AG10803 (cell line): Measurements from ENCODE around the gene TNS3.

Source experiments
- DNase-seq: peaks from one replicate; pipeline ENCODE4 v3.0.0; 2010; ENCODE audit warnings: low read depth
- H3K4me3 ChIP-seq: 2 replicates; pipeline ENCODE4 v1.5.1; 2011; ENCODE audit warnings: mild to moderate bottlenecking, low read length, control low read depth
- TF ChIP-seq, protein P1 (sequence below): conservative IDR thresholded peaks from 2 replicates; pipeline ENCODE4 v1.5.1; 2011; ENCODE audit warnings: mild to moderate bottlenecking, low read length, control low read depth, inconsistent platforms

The TNS3 gene

DNA sequence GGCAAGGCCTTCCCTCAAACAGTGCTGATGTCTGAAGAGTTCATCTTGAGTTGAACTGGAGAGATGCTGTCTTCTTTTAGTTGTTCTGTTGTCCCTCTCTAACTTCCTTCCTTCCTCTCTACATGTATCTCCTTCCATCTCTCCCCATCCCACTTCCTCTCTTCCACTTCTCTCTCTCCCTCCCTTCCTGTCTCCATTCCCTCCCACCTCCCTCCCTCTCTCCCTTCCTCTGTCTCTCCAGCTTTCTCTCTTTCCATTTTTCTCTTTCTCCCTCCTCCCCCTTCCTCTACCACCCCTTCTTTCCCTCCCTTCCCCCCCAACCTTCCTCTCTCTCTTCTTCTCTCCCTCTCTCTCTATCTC, 40.7 kb upstream of the TNS3 start:
- no peak overlapping the region for H3K4me3 ChIP-seq
- TF ChIP-seq, protein P1, sequence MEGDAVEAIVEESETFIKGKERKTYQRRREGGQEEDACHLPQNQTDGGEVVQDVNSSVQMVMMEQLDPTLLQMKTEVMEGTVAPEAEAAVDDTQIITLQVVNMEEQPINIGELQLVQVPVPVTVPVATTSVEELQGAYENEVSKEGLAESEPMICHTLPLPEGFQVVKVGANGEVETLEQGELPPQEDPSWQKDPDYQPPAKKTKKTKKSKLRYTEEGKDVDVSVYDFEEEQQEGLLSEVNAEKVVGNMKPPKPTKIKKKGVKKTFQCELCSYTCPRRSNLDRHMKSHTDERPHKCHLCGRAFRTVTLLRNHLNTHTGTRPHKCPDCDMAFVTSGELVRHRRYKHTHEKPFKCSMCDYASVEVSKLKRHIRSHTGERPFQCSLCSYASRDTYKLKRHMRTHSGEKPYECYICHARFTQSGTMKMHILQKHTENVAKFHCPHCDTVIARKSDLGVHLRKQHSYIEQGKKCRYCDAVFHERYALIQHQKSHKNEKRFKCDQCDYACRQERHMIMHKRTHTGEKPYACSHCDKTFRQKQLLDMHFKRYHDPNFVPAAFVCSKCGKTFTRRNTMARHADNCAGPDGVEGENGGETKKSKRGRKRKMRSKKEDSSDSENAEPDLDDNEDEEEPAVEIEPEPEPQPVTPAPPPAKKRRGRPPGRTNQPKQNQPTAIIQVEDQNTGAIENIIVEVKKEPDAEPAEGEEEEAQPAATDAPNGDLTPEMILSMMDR = no peak
- no peak for DNase-seq

DNA sequence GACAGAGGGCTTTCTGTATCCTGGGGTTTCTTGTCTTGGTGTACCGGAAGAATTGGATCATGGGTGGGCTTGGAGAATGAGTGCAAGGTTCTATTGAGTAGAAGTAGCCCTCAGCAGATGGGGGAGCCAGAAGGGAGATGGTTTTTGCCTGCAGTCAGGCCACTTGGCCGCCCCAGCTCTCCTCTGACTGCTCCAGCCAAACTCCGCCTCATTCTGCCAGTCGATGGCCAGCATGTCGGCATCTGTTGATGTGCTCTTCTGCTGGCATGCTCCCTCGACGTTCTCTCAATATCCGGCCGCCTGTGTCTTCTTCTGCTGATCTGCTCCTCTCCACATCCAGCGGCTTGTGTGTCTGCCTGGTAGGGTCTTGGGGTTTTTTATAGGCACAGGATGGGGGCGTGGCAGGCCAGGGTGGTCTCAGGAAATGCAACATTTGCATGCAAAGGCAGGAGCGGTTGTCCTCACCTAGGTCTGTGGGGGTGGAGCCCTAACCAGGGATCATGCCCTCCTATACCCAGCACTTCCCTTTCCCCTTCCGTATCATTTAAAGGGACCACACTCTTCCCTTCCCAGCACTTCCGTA, 40.2 kb upstream of the TNS3 start:
- DNase-seq = peak; percentile 31
- TF ChIP-seq, protein P1 = no peak
- no peak overlapping the region for H3K4me3 ChIP-seq

DNA sequence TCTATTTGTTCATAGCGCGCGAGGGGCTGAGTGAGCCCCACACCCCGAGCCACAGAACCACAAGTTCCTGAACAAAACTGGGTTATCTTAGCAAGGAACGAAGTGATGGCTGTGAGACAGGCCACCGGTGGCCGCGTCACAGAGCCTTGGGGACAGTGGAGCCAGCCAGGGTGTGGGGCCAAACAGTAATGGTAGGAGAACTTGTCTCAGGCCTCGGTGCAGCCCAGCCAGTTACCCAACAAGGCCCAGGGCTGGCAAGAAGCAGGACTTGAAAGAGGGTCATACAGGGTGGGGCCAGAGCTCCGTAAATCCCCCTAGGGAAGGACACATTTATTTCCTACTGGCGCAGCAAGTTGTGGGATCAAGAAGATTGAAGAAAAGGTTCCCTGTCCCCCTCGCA, 39.4 kb upstream of the TNS3 start:
- DNase-seq = no peak
- TF ChIP-seq, protein P1 = no peak
- no peak overlapping the region for H3K4me3 ChIP-seq

DNA sequence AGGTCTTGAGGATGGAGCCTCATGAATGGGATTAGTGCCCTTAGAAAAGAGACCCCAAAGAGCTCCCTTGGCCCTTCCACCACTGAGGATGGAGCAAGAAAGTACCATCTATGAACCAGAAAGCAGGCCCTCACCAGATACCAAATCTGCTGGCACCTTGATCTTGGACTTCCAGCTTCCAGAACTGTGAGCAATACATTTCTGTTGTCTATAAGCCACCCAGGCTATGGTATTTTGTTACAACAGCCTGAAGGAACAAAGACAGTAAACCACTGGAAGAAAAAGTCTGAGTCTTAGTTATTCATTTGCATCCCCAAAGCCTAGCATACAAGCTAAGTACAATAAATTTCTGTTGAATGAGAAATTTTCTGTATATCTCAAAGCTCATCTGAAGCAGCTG, 37.9 kb upstream of the TNS3 start:
- no peak overlapping the region for H3K4me3 ChIP-seq
- TF ChIP-seq, protein P1 = no peak
- DNase-seq = peak; percentile 39

DNA sequence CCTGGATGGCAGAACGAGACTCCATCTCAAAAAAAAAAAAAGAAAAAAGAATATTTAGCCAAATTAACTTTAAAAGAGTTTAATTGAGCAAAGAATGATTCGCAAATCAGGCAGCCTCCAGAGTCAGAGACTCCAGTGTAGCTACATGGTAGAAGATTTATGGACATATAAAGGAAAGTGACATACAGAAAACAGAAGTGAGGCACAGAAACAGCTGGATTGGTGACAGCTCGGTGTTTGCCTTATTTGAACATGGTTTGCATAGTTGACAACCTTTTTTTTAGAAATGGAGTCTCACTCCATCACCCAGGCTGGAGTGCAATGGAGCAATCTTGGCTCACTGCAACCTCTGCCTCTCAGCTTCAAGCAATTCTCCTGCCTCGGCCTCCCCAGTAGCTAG, 35.2 kb upstream of the TNS3 start:
- TF ChIP-seq, protein P1 = no peak
- H3K4me3 ChIP-seq = no peak overlapping the region
- DNase-seq = no peak

DNA sequence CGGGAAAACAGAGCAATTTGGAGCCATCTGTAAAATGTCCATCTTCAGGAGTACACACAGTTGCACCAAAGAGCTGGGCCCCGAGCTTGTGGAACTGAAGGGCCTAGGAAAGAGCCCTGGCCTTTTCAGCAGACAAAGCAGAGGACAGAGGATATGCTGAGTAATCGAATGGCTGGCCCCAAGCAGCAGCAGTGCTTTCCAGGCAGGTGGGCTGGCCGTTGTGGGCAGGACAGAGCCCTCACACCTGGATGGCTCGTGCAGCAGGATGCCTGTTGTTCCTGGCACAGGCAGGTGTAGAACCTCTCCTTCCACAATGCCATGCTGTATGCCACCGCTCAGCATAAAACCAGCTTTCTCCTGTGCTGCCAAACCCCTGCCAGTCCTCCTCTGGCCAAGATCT, 32.5 kb upstream of the TNS3 start:
- H3K4me3 ChIP-seq = no peak overlapping the region
- TF ChIP-seq, protein P1 = no peak
- no peak for DNase-seq

DNA sequence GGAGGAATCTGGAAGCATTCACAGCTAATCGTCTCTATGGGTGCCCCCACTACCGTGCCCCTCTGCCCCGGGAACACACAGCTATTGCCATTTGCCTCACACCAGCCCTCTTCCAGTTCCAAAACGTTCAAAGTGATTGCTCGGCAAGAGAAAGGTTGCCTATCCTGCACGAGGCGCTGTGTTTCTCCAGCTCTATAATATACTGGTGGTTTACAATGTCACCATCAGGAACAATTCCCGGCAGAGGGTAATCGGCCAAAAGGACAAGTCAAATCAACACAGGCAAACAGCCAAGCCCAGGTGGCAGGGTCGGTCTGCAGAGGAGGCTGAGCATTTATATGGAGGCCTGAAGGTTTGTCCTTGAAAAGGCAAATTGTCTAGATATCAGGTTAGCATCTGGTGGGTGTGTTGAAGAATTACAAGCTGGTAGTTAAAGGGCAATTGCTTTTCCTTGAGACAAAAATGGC, 29.2 kb upstream of the TNS3 start:
- no peak overlapping the region for H3K4me3 ChIP-seq
- no peak for DNase-seq
- TF ChIP-seq, protein P1 = no peak
